IPS-NIHi7 (cell line): ENCODE results near the gene ANAPC1.
"Not testable (repeated sequence)": the region's sequence is repeated elsewhere in the genome, so short reads cannot be mapped to it uniquely, and the experiment has no call there.

ENCODE experiments used
- DNase-seq: peaks from one replicate; pipeline ENCODE4 v3.0.0; 2012; ENCODE audit warnings: mixed read lengths; ENCODE audit errors: extremely low spot score

ANAPC1 gene

GRCh38 chr2:111828217-111828766 is 55.7 kb downstream of the ANAPC1 start:
- DNase-seq = not testable (repeated sequence)

- DNase-seq = not testable (repeated sequence)
These were observed 70.9 kb downstream of the ANAPC1 start for GRCh38 chr2:111812970-111813622.

- DNase-seq = not testable (repeated sequence)
These were observed 93.4 kb downstream of the ANAPC1 start for GRCh38 chr2:111790633-111791032.

GRCh38 chr2:111784081-111784480 is 99.9 kb downstream of the ANAPC1 start:
- DNase-seq = not testable (repeated sequence)

- DNase-seq = not testable (repeated sequence)
These were observed 101.8 kb downstream of the ANAPC1 start for GRCh38 chr2:111782195-111782594.

- not testable (repeated sequence) for DNase-seq
These were observed 102.4 kb downstream of the ANAPC1 start for GRCh38 chr2:111781443-111782094.

- not testable (repeated sequence) for DNase-seq
These were observed 106.8 kb downstream of the ANAPC1 start for GRCh38 chr2:111777155-111777554.

GRCh38 chr2:111776296-111776695 is 107.7 kb downstream of the ANAPC1 start:
- not testable (repeated sequence) for DNase-seq

GRCh38 chr2:111772180-111772579 is 111.8 kb downstream of the ANAPC1 start:
- not testable (repeated sequence) for DNase-seq

- not testable (repeated sequence) for DNase-seq
These were observed 112.9 kb downstream of the ANAPC1 start for GRCh38 chr2:111770916-111771658.

- not testable (repeated sequence) for DNase-seq
These were observed 115.5 kb downstream of the ANAPC1 start for GRCh38 chr2:111768266-111769190.

- DNase-seq = not testable (repeated sequence)
These were observed 116.9 kb downstream of the ANAPC1 start for GRCh38 chr2:111767087-111767486.

GRCh38 chr2:111766295-111766694 is 117.7 kb downstream of the ANAPC1 start:
- DNase-seq = not testable (repeated sequence)

- DNase-seq = not testable (repeated sequence)
These were observed 119.8 kb downstream of the ANAPC1 start for GRCh38 chr2:111764151-111764550.

GRCh38 chr2:111760697-111761284 is 123.2 kb downstream of the ANAPC1 start:
- not testable (repeated sequence) for DNase-seq

- not testable (repeated sequence) for DNase-seq
These were observed 131.5 kb downstream of the ANAPC1 start for GRCh38 chr2:111752533-111752932.

- not testable (repeated sequence) for DNase-seq
These were observed 133.4 kb downstream of the ANAPC1 start for GRCh38 chr2:111750641-111751040.

GRCh38 chr2:111748429-111748828 is 135.6 kb downstream of the ANAPC1 start:
- DNase-seq = not testable (repeated sequence)

GRCh38 chr2:111747410-111748115 is 136.4 kb downstream of the ANAPC1 start:
- not testable (repeated sequence) for DNase-seq

GRCh38 chr2:111744751-111745150 is 139.2 kb downstream of the ANAPC1 start:
- not testable (repeated sequence) for DNase-seq
